MCF 10A (cell line): Measurements from ENCODE around the gene NRXN3. TPM values are rescaled to one million over a fixed set of nuclear protein-coding genes. Genes with fewer than 3 reads are reported as not detected.

Experiments
- BruUV-seq: library from RNA; stranded (reverse); fragments of 400-500 nt; replicated peaks from 2 replicates; lab custom pipeline; 2021; lab: Mats Ljungman, UMichigan
- CTCF ChIA-PET: fragments of 300-600 bp; sonication (Branson Sonifier 250); formaldehyde crosslinking; extraction: SDS; loops from one replicate; lab custom pipeline; 2021; ENCODE audit warnings: antibody characterized with exemption, inconsistent platforms; lab: Yijun Ruan, JAX
- POLR2A ChIA-PET: fragments of 300-600, 350-650 bp; sonication (Branson Sonifier 250); formaldehyde crosslinking; extraction: SDS; loops from one replicate; lab custom pipeline; 2020; ENCODE audit warnings: antibody characterized with exemption, inconsistent platforms; lab: Yijun Ruan, JAX
- DNase-seq: peaks from one replicate; pipeline ENCODE4 v3.0.0-alpha.2; 2018; ENCODE audit not compliant: unreplicated experiment
- H3K27ac Mint-ChIP-seq: one replicate; pipeline ENCODE4 v1.8.0; 2022; ENCODE audit warnings: mild to moderate bottlenecking, low read depth, mixed read lengths; ENCODE audit not compliant: unreplicated experiment
- H3K27me3 Mint-ChIP-seq: one replicate; pipeline ENCODE4 v1.8.0; 2022; ENCODE audit warnings: mixed read lengths; ENCODE audit not compliant: insufficient read depth, unreplicated experiment
- H3K36me3 Mint-ChIP-seq: one replicate; pipeline ENCODE4 v1.8.0; 2022; ENCODE audit warnings: mild to moderate bottlenecking, moderate library complexity, mixed read lengths; ENCODE audit not compliant: insufficient read depth, unreplicated experiment
- H3K4me1 Mint-ChIP-seq: one replicate; pipeline ENCODE4 v1.8.0; 2022; ENCODE audit warnings: mixed read lengths; ENCODE audit not compliant: insufficient read depth, unreplicated experiment
- H3K4me3 Mint-ChIP-seq: one replicate; pipeline ENCODE4 v1.8.0; 2022; ENCODE audit warnings: mild to moderate bottlenecking, moderate library complexity, mixed read lengths; ENCODE audit not compliant: unreplicated experiment
- H3K9me3 Mint-ChIP-seq: one replicate; pipeline ENCODE4 v1.8.0; 2022; ENCODE audit warnings: mixed read lengths; ENCODE audit not compliant: unreplicated experiment
- intact Hi-C: fragments of 100-400 bp; cut with micrococcal nuclease; formaldehyde crosslinking; loops from 2 replicates; pipeline ENCODE4 v1.14.1; 2022
- total RNA-seq: library from RNA; stranded (reverse); gene quantifications from 2 replicates; pipeline ENCODE4 v1.2.3, GENCODE V29; 2022
- TF ChIP-seq, protein P1 (sequence below): fragments of 200-600 bp; IDR thresholded peaks from one replicate; pipeline ENCODE4 v1.8.0; 2022; ENCODE audit warnings: antibody characterized with exemption, mild to moderate bottlenecking; ENCODE audit not compliant: unreplicated experiment

Gene NRXN3
- total RNA-seq, 1 experiment from 2014 or later: not detected

DNA sequence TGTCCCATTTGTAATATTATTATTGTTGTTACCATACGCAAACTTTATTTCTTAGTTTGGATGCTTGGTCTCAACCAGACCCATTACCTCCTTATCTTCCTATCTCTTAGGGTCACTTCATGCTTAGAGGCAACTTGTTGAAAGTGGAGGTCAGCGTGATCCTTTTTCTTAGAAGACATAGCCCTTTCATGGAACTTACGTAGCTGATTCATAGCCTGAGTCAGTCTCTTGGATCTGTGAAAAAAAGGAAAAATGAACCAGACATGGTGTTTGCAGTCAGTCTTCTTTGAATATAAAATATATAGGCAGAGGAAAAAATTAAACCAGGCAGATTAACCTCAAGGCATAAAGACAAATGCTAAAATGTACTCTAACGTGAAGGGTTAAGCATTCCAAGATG is 1427.4 kb downstream of the NRXN3 start:
- no peak overlapping the region for H3K27ac Mint-ChIP-seq
- no peaks in the 10 kb centered on the region for H3K36me3 Mint-ChIP-seq
- H3K9me3 Mint-ChIP-seq: no peaks in the 10 kb centered on the region
- no TSS peak for BruUV-seq
- DNase-seq: no peak
- H3K27me3 Mint-ChIP-seq: no peaks in the 10 kb centered on the region
- intact Hi-C loops: no loop called here
- TF ChIP-seq, protein P1, sequence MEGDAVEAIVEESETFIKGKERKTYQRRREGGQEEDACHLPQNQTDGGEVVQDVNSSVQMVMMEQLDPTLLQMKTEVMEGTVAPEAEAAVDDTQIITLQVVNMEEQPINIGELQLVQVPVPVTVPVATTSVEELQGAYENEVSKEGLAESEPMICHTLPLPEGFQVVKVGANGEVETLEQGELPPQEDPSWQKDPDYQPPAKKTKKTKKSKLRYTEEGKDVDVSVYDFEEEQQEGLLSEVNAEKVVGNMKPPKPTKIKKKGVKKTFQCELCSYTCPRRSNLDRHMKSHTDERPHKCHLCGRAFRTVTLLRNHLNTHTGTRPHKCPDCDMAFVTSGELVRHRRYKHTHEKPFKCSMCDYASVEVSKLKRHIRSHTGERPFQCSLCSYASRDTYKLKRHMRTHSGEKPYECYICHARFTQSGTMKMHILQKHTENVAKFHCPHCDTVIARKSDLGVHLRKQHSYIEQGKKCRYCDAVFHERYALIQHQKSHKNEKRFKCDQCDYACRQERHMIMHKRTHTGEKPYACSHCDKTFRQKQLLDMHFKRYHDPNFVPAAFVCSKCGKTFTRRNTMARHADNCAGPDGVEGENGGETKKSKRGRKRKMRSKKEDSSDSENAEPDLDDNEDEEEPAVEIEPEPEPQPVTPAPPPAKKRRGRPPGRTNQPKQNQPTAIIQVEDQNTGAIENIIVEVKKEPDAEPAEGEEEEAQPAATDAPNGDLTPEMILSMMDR: no peak
- ChIA-PET POLR2A (no interaction called here), CTCF (no interaction called here)
- no peak overlapping the region for H3K4me3 Mint-ChIP-seq
- H3K4me1 Mint-ChIP-seq: no peaks in the 10 kb centered on the region

DNA sequence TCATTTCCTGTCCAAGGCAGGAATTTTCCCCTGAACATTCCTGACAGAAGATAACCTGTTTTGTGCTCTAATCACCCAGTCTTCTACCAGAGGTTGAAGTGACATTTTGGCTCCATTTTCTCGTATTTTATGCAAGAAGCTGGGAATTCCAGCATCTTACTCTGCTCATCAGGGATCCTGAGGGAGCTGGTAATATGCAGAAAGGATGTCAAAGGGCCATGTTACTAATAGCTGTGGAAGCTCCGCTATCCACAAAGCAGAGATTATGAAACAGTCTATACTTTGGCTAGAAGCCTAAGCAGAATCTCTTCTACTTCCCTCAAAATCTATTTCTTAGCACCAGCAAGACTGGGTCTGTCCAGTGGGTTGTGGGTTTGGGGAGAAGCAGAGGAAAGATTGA is 1428.2 kb downstream of the NRXN3 start:
- no peak overlapping the region for H3K4me3 Mint-ChIP-seq
- TF ChIP-seq, protein P1: no peak
- H3K27me3 Mint-ChIP-seq: no peaks in the 10 kb centered on the region
- ChIA-PET POLR2A (no interaction called here), CTCF (no interaction called here)
- no peaks in the 10 kb centered on the region for H3K9me3 Mint-ChIP-seq
- H3K4me1 Mint-ChIP-seq: no peaks in the 10 kb centered on the region
- BruUV-seq: no TSS peak
- DNase-seq: no peak
- no peak overlapping the region for H3K27ac Mint-ChIP-seq
- intact Hi-C loops: no loop called here
- H3K36me3 Mint-ChIP-seq: no peaks in the 10 kb centered on the region

DNA sequence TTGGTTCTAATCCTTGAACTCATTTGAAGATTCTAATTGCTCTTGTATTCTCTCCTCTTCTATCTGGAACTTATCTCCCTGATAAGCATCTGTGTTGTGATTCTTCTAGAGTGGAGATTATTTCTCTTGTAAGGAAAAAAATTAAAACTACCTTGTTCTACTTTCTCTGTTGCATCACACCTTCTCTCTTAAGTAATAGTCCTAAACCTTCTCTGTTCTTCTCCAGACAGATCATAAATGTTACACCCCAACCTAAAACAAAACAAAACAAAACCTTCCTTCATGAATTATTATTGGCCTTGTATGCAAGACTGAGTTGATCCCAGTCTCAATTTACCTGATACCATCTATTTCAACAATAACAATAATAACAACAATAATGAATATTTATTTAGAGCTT is 1429.1 kb downstream of the NRXN3 start:
- TF ChIP-seq, protein P1: no peak
- ChIA-PET CTCF (no interaction called here), POLR2A (no interaction called here)
- BruUV-seq: no TSS peak
- Mint-ChIP-seq H3K4me3 (no peak overlapping the region), H3K9me3 (no peaks in the 10 kb centered on the region), H3K27me3 (no peaks in the 10 kb centered on the region), H3K4me1 (no peaks in the 10 kb centered on the region), H3K36me3 (no peaks in the 10 kb centered on the region), H3K27ac (no peak overlapping the region)
- intact Hi-C loops: no loop called here
- DNase-seq: no peak

DNA sequence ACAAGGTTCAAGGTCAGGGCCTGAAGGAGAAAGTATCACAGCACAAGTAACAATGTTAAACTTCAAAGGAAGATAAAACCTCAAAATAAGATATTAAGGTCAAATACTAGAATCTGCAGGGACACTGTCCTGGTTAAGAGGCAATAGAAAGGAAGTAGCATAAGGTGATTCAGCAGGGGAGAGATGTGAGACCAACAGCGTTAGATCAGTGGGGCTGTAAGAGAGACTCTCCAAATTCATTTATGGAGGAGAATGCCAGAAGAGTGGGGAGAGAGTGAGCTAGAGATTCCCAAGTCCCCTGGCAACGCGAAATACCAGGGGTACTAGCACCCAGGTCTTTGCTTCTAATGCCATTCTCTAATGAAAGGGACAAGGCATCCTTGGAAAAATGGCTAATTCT is 1430.2 kb downstream of the NRXN3 start:
- Mint-ChIP-seq H3K36me3 (no peaks in the 10 kb centered on the region), H3K27me3 (no peaks in the 10 kb centered on the region), H3K27ac (no peak overlapping the region), H3K4me1 (no peaks in the 10 kb centered on the region), H3K9me3 (no peaks in the 10 kb centered on the region), H3K4me3 (no peak overlapping the region)
- BruUV-seq: no TSS peak
- intact Hi-C loops: no loop called here
- TF ChIP-seq, protein P1: no peak
- no peak for DNase-seq
- ChIA-PET CTCF (no interaction called here), POLR2A (no interaction called here)
